NB4 (cell line): ENCODE measurements around the gene GRIK3.

Experiments
- DNase-seq: peaks from one replicate; pipeline ENCODE4 v3.0.0; 2010; ENCODE audit warnings: low read depth
- H3K4me3 ChIP-seq: one replicate; pipeline ENCODE4 v1.5.1; 2011; ENCODE audit warnings: mild to moderate bottlenecking, low read depth, low read length, moderate library complexity
- MYC ChIP-seq: IDR thresholded peaks from 2 replicates; pipeline ENCODE4 v1.6.1; 2011; ENCODE audit warnings: low read depth, low read length
- POLR2A ChIP-seq: IDR thresholded peaks from 2 replicates; pipeline ENCODE4 v1.6.1; 2011; ENCODE audit warnings: mild to moderate bottlenecking; ENCODE audit not compliant: insufficient read length; ENCODE audit errors: extremely low read depth
- TF ChIP-seq, protein P1 (sequence below): IDR thresholded peaks from one replicate; pipeline ENCODE4 v1.5.1; 2012; ENCODE audit warnings: low read depth, low read length
- TF ChIP-seq, protein P2 (sequence below): IDR thresholded peaks from 2 replicates; pipeline ENCODE4 v1.6.1; 2011; ENCODE audit warnings: low read depth, low read length

GRIK3 gene

DNA sequence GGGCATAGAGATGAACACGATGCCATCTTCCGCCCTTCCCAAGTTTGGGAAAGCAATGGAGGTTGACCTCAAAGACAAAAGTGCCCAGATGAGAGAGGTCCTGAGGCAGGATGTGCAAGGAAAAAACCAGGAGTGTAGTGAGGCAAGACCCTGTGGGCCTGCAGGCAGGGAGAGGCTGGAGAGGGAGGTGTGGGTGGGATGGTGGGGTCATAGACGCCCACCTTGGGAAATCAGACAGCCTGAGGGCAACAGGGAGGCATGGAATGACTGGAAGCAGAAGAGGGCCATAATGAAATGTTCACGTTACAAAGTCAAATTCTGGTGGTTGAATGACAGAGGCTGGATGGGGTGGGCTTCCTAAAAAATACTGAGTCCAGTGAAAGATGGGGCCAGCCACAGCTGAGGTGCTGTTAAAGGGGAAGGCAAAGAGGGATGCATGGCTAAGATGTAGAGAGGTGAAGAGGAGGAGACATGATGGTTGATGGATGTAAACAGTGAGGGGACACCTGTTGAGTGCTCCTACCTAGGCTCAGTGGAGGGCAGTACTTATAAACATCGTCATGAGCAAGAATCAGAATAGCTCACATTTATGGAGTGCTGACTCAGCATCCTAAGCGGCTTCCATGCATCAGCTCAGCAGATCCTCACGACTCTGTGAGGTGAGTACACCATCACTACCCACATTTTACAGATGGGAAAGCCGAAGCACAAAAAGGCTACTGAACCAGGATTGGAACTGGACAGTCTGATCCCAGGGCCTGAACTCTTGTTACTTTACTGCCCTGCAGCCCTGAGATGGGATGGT is 42.0 kb downstream of the GRIK3 start:
- no peak for DNase-seq
- TF ChIP-seq, protein P1, sequence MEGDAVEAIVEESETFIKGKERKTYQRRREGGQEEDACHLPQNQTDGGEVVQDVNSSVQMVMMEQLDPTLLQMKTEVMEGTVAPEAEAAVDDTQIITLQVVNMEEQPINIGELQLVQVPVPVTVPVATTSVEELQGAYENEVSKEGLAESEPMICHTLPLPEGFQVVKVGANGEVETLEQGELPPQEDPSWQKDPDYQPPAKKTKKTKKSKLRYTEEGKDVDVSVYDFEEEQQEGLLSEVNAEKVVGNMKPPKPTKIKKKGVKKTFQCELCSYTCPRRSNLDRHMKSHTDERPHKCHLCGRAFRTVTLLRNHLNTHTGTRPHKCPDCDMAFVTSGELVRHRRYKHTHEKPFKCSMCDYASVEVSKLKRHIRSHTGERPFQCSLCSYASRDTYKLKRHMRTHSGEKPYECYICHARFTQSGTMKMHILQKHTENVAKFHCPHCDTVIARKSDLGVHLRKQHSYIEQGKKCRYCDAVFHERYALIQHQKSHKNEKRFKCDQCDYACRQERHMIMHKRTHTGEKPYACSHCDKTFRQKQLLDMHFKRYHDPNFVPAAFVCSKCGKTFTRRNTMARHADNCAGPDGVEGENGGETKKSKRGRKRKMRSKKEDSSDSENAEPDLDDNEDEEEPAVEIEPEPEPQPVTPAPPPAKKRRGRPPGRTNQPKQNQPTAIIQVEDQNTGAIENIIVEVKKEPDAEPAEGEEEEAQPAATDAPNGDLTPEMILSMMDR, result no peak
- TF ChIP-seq, protein P2, sequence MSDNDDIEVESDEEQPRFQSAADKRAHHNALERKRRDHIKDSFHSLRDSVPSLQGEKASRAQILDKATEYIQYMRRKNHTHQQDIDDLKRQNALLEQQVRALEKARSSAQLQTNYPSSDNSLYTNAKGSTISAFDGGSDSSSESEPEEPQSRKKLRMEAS, result no peak
- TF ChIP-seq POLR2A (no peak), MYC (no peak)
- H3K4me3 ChIP-seq, result no peak overlapping the region

DNA sequence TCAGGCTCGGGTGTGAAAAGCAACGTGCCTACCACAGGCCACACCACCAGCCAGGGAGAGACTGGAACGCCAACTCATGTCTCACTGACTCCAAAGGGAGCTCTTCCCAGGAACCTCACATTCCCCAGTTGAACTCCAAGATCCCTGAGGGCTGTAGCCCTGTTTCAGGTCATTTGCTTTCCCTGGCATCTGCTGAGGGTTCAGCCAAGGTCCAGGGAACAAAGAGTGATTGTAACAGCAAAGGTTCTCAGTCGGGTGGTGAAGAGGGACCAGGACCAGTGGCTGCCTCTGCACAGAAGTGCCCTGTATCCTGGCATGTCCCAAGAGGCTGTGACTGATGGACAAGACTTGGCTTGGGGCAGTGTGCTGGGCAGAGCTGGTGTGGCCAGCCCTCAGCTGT is 42.8 kb downstream of the GRIK3 start:
- no peak overlapping the region for H3K4me3 ChIP-seq
- no peak for DNase-seq
- TF ChIP-seq, protein P1, result no peak
- TF ChIP-seq, protein P2, result no peak
- TF ChIP-seq MYC, result no peak

DNA sequence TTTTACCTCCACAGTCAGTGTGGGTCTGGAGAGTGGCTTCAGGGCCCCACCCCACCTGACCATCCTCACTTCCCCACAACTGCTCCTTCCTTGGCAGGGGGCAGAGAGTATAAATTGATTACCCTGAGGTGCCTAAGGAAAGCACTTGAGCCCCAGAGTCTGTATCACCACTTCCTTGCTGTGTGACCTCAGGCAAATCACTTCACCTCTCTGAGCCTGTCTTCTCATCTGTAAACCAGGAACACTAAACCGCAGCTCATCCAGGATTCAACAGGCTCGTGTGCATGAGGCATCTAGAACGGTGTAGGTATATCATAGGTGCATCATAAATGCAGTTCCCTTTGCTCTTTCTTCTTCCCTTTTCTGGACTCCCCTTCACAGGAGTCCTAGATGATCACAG is 43.4 kb downstream of the GRIK3 start:
- TF ChIP-seq, protein P1, result no peak
- TF ChIP-seq MYC, result no peak
- TF ChIP-seq, protein P2, result no peak
- no peak for TF ChIP-seq POLR2A
- no peak overlapping the region for H3K4me3 ChIP-seq

DNA sequence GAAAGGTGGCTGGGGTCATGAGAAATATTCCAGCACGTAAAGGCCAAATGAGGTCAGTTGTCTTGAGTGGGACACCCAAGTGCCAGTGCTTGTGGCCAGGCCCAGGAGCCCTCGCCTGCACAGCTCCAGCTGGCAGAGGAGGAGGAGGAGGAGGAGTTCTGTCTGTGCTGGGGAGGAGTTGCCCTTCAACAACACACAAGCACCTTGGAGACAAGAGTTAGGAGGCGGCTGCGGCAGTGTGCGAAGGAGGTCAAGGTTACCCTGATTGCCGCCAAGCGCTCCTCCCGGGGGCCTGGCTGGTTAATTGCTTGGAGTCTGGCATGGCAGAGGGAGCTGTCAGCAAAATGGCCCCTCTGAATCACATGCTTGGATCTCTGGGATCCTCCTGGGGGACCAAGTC is 45.1 kb downstream of the GRIK3 start:
- DNase-seq, result no peak
- TF ChIP-seq, protein P2, result no peak
- TF ChIP-seq MYC (no peak), POLR2A (no peak)
- TF ChIP-seq, protein P1, result no peak
- H3K4me3 ChIP-seq, result no peak overlapping the region

More for the DNA sequence above, 43.4 kb downstream of the GRIK3 start:
- DNase-seq, result no peak

DNA sequence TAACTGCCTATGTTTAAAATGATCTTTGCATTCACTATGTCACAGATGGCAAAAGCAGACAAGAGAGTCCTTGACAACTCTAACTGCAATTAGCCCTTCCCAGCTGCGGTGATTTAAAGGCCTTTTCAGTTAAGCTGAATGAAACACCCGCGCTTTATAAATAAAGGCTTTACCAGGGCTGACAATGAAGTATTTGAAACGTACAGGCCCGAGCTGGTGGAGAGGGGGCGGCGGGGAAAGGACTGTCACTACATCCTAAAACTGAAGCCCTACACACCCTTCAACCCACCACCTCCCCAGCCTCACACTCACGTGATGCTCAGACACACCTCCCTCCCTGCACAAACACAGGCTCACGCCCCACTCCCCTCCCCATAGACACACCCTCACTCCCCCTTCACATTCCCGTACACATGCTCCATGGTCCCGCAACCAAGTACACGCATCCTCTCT is 45.5 kb downstream of the GRIK3 start:
- no peak overlapping the region for H3K4me3 ChIP-seq
- TF ChIP-seq, protein P1, result no peak
- TF ChIP-seq, protein P2, result no peak
- TF ChIP-seq MYC (no peak), POLR2A (no peak)
- DNase-seq, result no peak

DNA sequence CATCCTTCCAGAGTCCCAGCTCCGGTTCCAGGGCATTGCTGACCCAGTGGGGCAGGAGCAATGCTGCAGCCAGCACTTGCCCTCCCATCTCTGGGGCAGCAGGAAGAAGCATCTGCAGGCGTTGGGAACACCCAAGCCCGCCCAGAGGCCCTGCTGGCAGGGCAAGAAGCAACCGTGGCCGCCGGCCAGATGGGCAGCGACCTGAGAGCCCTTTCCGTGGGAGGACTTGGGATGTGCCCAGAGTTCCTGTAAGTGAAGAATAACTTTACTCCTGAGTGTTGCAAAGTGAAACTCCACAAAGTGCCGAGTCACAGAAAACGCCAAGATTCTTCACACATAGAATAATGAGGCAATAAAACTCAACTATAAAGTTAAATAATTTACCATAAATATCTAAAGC is 46.0 kb downstream of the GRIK3 start:
- no peak for DNase-seq
- no peak overlapping the region for H3K4me3 ChIP-seq
- TF ChIP-seq MYC (no peak), POLR2A (no peak)
- TF ChIP-seq, protein P2, result no peak
- TF ChIP-seq, protein P1, result no peak
